HK-2 (cell line): ENCODE data around the gene ARHGAP1.
"Not testable (repeated sequence)": the region's sequence is repeated elsewhere in the genome, so short reads cannot be mapped to it uniquely, and the experiment has no call there.

ENCODE experiments used
- DNase-seq: peaks from one replicate; pipeline ENCODE4 v3.0.0-alpha.2; 2018; ENCODE audit not compliant: unreplicated experiment

The ARHGAP1 gene

GRCh38 chr11:46723359-46723680, 22.9 kb upstream of the ARHGAP1 start:
- DNase-seq = no peak

GRCh38 chr11:46722566-46723358, 22.3 kb upstream of the ARHGAP1 start:
- no peak for DNase-seq

DNA sequence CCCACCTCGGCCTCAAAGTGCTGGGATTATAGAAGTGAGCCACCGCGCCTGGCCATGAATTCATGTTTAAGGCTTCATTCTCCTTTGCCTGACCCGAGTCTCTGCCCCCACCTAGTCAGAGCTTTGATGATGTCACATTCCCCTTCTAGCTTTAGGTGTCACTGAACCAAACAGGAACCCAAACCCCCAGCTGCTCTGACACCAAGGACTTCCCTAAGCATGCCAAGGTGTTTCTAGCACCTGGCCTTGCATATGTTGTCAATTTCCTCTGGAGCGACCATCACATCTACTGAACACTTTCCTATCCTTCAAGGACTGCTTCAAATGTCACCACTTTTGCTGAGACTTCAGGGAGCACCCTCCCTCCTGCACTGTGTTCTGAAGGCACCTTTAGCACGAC, 20.9 kb upstream of the ARHGAP1 start:
- no peak for DNase-seq

DNA sequence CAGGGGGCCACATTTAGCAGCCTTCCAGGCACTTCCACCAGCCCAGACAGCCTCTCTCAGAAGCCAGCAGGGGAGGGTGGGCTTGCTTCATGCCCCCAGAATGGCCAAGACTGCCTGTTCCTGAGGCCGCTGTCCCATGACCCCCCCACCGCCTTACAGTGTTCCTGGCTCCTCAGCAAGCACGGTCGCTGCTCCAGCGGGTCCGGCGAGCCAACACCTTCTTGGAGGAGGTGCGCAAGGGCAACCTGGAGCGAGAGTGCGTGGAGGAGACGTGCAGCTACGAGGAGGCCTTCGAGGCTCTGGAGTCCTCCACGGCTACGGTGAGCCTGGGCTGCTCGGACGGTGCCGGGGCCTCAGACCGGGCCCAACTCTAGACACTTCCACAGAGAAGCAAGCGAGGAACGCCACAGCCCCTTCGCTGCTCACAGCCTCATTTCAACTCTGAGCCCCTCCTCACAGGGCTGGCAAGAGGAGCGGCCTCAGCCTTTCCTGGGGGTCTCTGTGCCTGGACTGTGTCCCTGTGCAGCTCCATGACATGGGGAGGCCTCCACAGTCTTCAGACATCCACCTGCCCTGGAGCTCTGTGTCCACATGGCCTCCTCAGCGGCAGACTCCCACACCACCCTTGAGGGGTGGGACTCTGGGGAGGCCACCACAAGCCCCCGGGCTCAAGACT, 19.3 kb upstream of the ARHGAP1 start:
- DNase-seq = no peak

DNA sequence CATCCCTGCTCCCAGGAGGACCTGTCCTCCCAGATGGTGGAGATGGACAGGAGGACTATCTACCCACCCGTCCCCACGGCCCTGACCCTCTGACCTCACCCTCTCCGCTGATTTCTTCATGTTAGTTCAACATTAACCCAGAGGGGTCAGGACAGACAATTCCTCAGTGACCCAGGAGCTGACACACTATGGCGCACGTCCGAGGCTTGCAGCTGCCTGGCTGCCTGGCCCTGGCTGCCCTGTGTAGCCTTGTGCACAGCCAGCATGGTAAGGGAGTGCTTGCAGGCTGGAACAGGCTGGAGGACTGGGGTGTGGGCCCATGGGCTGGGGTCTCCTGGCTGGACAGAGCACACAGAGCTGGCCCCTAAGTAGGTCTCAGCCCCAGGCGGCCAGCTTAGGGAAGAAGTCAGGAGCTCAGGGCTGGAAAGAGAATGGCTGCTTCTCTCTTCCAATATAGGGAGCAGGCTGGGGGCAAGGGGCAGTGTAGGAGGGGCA, 18.7 kb upstream of the ARHGAP1 start, which contains the start of gene F2:
Gene F2 (plus strand): TSS at position 166 of the 495 bp plus-strand sequence. CDS start 23 bp downstream, at position 189.
- DNase-seq = no peak

- no peak for DNase-seq
These were observed 18.0 kb upstream of the ARHGAP1 start for GRCh38 chr11:46718155-46719019.

DNA sequence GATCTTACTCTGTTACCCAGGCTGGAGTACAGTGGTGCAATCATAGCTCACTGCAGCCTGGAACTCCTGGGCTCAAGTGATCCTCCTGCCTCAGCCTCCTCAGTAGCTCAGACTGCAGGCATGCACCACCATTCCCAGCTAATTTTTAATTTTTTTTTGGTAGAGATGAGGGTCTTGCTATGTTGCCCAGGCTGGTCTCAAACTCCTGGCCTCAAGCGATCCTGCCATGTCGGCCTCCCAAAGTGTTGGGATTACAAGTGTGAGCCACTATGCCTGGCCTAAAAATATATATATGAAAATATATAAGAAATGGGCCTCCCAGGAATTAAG, 17.4 kb upstream of the ARHGAP1 start:
- DNase-seq = not testable (repeated sequence)

DNA sequence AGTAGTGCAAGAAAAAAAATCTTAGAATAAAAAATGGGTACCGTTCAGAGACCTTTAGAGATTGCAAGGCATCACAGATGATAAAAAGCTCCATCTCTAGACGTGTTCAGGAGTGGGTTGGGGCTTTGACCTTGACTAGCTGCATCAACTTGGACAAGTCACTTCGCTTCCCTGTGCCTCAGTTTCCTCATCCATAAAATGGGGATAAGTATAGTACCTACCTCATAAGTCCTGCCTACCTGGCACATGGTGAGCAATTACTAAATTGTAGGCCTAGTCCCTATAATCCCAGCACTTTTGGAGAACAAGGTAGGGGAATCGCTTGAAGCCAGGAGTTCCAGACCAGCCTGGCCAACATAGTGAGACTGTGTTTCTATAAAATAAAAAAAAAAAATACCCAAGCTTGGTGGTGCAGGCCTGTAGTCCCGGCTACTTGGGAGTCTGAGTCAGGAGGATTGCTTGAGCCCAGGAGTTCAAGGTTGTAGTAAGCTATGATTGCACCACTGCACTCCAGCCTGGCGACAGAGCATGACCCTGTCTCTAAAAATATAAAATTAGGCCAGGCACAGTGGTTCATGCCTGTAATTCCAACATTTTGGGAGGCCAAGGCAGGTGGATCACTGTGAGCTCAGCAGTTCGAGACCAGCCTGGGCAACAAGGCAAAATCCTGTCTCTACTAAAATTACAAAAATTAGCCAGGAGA, 12.6 kb upstream of the ARHGAP1 start:
- no peak for DNase-seq

- DNase-seq = no peak
These were observed 10.9 kb upstream of the ARHGAP1 start for GRCh38 chr11:46711303-46711702.

DNA sequence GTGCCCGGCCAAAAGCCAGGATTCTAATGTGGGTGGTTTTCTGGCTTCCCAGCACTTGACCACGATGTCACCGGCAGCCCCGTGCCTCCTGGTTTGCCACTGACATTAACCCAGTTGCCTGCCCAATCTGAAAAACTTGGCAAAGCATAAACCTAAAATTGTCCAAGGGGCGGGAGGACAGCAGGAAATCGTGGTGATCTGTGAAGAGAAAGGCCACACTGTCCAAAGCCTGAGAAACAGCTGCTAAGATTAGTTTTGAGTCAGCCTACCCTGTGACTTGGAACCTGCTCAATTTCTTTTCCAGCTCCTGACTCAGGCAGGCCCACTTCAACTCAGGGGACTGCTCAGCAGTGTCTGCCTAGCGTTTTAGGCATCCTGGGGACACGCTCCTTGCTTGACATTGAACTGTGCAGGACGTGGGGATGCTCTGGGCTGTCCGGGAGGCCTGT, 10.4 kb upstream of the ARHGAP1 start:
- DNase-seq = peak; percentile 46

- not testable (repeated sequence) for DNase-seq
These were observed 8.9 kb upstream of the ARHGAP1 start for GRCh38 chr11:46709351-46709750.

DNA sequence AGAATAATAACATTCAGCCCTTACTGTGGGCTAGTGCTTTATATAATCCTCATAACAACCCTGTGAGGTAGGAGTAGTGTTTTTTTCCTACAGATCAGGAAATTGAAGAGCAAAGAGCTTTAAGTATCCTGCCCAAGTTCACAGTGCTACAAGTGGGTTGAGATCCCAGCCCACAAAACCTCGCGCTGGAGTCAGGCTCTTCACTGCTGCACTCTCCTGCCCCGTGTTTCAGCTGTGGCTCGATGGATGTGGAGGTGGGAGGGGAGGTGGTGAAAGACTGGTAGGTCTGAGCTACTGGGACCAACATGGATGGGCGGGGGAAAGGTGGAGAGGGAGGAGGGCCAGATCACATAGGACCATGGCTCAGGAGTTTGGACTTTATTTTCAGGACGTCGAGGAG, 6.5 kb upstream of the ARHGAP1 start:
- no peak for DNase-seq

GRCh38 chr11:46705070-46705688, 4.8 kb upstream of the ARHGAP1 start:
- no peak for DNase-seq

GRCh38 chr11:46701078-46701654, 747 bp upstream of the ARHGAP1 start:
- DNase-seq = no peak

- DNase-seq = no peak
These were observed 1.8 kb downstream of the ARHGAP1 start for GRCh38 chr11:46698597-46698996.

- DNase-seq = no peak
These were observed 2.7 kb downstream of the ARHGAP1 start for GRCh38 chr11:46697723-46698122.

DNA sequence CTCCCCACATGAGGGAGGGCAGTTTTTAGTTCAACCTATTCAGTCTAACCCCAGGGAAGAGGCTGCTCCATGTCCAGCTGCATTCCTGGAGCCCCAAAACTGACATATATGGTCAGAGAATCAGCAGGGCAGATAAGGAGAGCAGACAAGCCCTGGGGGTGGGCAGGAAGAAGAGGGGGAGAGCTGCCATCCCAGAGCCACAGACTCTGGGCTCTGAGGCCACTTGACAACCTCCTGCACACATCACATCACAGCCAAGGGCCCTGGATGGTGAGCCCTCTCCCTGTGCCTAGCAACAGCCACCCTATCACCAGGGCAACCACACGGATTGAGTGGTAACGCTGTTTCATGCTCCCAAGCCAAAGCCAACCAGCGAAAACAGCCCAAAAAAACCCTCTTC, 3.1 kb downstream of the ARHGAP1 start:
- DNase-seq = no peak

- no peak for DNase-seq
These were observed 4.2 kb downstream of the ARHGAP1 start for GRCh38 chr11:46696212-46696558.

- DNase-seq = no peak
These were observed 4.8 kb downstream of the ARHGAP1 start for GRCh38 chr11:46695345-46696211.

DNA sequence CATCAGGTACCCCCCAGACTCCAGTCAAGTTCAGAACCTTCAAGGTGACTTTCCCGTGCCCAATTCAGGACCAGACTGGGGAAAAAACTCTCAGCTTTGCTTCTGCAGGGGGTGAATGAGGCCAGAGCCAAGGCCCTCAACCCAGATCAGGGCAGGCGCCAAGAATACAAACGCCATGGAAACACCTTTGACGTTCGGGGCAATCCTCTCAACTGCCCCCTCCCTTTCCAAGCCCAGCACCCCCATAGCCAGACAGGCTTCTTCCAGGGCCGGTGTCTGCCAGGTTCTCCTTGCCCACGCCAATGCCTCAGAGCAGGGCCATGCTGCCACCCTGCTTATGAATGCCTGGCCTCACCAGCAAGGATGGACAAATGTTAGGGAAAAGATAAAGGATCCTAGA, 5.8 kb downstream of the ARHGAP1 start:
- DNase-seq = no peak
